Thoracic aorta (tissue), 2 donors: Measurements from ENCODE around the gene CBLN2. TPM values are rescaled to one million over a fixed set of nuclear protein-coding genes. Genes with fewer than 3 reads are reported as not detected.

ENCODE experiments used
- ATAC-seq: fragments of 150-250 bp; one replicate; pipeline ENCODE4 v1.8.0; 2017; ENCODE audit warnings: low read depth; ENCODE audit not compliant: insufficient number of reproducible peaks, low FRiP score
- DNase-seq: peaks from one replicate; pipeline ENCODE4 v3.0.0-alpha.2; 2020; ENCODE audit warnings: low spot score
- H3K27ac ChIP-seq, 2 donors: fragments of 200-600 bp; sonication (generic); 1 replicate in 1 of 2; 2 replicates in 1 of 2; pipeline ENCODE4 v1.5.1; 2016; ENCODE audit warnings: mild to moderate bottlenecking in 2 of 2, moderate library complexity in 2 of 2
- H3K27me3 ChIP-seq: fragments of 200-600 bp; sonication (generic); replicated peaks from 2 replicates; pipeline ENCODE4 v1.6.0; 2016; ENCODE audit warnings: mild to moderate bottlenecking; ENCODE audit not compliant: insufficient read depth
- H3K36me3 ChIP-seq: fragments of 200-600 bp; sonication (generic); one replicate; pipeline ENCODE4 v1.5.1; 2016
- H3K4me1 ChIP-seq, 2 donors: fragments of 200-600 bp; sonication (generic); 1 replicate in 1 of 2; 2 replicates in 1 of 2; pipeline versions ENCODE4 v1.5.1 to v1.6.0; 2016; ENCODE audit warnings: low read depth in 2 of 2, mild to moderate bottlenecking in 1 of 2; ENCODE audit not compliant: control insufficient read depth in 1 of 2
- H3K4me3 ChIP-seq: fragments of 200-600 bp; sonication (generic); 2 replicates; pipeline ENCODE4 v1.5.1; 2016; ENCODE audit warnings: mild to moderate bottlenecking
- H3K9me3 ChIP-seq: fragments of 200-600 bp; sonication (generic); 2 replicates; pipeline ENCODE4 v1.5.1; 2016
- total RNA-seq, 2 donors: library from RNA; depleted of rRNA; stranded (reverse); fragments of >200 nt; gene quantifications; one replicate each; pipeline versions ENCODE4 v1.1.0 to v1.2.3, GENCODE V29; 2016
- TF ChIP-seq, protein P1 (sequence below): fragments of 200-600 bp; sonication (generic); IDR thresholded peaks from one replicate; pipeline ENCODE4 v1.5.1; 2019; ENCODE audit warnings: antibody characterized with exemption

CBLN2 gene
- total RNA-seq, 2 donors from 2014 or later = not detected

DNA sequence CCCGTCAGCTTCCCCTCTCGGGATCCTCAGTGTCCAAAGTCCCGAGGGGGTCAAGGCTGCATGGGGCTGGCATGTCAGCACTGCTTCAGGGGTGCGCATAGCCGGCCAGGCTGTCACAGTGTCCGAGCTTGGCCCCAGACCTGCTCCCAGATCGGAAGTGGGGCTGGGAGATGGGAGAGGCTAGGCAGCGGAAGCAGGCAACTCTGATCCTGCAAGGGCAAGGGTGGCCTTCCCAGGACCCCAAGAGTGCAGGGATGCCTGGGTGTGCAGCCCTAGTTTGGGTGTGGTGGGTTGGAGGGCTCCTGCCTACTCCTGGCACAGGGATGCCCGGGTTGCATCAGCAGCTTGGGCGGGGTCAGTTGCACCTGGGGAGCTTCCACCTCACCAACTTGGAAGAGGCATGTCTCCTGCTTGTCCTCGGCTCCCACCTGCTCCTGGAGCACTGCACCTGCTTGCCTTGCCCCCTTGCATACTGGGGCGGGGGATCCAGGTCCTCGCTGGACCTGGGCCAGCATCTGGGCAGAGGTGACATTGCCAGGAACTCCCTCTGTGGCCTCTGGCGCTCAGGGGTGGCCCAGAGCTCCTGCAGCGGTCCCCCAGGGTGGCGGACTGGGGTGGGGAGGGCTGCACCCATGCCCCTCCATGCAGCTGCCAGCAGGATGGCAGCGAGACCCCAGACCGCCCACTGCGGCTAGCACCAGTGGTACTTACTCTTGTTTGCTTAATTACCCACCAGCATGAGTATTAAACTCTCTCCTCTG lies 41.3 kb downstream of the CBLN2 start:
- no peaks in the 10 kb centered on the region for H3K4me1 ChIP-seq
- ATAC-seq (no peak), DNase-seq (no peak)
- H3K36me3 ChIP-seq = no peaks in the 10 kb centered on the region
- no peaks in the 10 kb centered on the region for H3K27me3 ChIP-seq
- H3K27ac ChIP-seq = no peak overlapping the region
- no peaks in the 10 kb centered on the region for H3K9me3 ChIP-seq
- TF ChIP-seq, protein P1, sequence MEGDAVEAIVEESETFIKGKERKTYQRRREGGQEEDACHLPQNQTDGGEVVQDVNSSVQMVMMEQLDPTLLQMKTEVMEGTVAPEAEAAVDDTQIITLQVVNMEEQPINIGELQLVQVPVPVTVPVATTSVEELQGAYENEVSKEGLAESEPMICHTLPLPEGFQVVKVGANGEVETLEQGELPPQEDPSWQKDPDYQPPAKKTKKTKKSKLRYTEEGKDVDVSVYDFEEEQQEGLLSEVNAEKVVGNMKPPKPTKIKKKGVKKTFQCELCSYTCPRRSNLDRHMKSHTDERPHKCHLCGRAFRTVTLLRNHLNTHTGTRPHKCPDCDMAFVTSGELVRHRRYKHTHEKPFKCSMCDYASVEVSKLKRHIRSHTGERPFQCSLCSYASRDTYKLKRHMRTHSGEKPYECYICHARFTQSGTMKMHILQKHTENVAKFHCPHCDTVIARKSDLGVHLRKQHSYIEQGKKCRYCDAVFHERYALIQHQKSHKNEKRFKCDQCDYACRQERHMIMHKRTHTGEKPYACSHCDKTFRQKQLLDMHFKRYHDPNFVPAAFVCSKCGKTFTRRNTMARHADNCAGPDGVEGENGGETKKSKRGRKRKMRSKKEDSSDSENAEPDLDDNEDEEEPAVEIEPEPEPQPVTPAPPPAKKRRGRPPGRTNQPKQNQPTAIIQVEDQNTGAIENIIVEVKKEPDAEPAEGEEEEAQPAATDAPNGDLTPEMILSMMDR = no peak
- no peak overlapping the region for H3K4me3 ChIP-seq

DNA sequence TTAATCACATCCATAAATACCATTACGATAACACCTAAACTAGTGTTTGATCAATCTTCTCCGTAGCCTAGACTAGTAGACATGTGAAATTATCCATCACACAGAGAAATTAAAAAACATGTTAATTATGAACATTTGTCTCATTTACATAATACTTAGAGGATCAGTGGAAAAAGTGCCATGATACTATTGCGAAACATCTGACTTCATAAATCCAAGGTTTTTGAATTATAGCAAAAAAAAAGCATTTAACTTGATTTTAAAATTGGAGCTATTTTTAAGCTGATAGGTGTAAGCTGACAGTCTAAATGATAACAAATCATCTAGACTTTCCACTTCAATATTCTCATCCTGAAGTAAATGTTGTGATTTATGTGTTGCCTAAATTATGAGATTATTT lies 51.6 kb downstream of the CBLN2 start:
- DNase-seq (no peak), ATAC-seq (no peak)
- Histone ChIP-seq H3K9me3 (no peaks in the 10 kb centered on the region), H3K27ac (no peak overlapping the region), H3K4me3 (no peak overlapping the region), H3K4me1 (no peaks in the 10 kb centered on the region), H3K36me3 (no peaks in the 10 kb centered on the region), H3K27me3 (no peaks in the 10 kb centered on the region)
- TF ChIP-seq, protein P1 = no peak
